Measurements from ENCODE around the gene CDH1.

DNA sequence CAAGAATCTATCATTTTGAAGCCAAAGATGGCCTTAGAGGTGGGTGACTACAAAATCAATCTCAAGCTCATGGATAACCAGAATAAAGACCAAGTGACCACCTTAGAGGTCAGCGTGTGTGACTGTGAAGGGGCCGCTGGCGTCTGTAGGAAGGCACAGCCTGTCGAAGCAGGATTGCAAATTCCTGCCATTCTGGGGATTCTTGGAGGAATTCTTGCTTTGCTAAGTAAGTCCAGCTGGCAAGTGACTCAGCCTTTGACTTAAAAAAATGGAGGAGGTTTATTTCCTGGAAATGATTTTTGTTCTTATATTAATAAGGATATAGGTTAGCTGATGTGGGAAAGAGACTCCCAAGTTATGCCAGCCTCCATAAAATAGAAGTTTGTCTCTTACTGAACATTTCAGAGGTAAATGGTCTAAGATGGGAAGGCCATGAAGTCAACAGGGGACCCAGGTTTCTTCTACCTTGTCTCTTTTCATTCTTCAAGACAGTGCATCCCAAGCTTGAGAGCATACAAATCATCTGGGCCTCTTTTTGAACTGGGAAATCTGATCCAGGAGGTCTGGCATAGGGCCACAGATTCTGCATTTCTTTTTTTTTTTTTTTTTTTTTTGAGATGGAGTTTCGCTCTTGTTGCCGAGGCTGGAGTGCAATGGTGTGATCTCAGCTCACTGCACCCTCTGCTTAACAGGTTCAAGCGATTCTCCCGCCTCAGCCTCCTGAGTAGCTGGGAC lies 86.5 kb downstream of the CDH1 start:
- TF ChIP-seq, protein P1, sequence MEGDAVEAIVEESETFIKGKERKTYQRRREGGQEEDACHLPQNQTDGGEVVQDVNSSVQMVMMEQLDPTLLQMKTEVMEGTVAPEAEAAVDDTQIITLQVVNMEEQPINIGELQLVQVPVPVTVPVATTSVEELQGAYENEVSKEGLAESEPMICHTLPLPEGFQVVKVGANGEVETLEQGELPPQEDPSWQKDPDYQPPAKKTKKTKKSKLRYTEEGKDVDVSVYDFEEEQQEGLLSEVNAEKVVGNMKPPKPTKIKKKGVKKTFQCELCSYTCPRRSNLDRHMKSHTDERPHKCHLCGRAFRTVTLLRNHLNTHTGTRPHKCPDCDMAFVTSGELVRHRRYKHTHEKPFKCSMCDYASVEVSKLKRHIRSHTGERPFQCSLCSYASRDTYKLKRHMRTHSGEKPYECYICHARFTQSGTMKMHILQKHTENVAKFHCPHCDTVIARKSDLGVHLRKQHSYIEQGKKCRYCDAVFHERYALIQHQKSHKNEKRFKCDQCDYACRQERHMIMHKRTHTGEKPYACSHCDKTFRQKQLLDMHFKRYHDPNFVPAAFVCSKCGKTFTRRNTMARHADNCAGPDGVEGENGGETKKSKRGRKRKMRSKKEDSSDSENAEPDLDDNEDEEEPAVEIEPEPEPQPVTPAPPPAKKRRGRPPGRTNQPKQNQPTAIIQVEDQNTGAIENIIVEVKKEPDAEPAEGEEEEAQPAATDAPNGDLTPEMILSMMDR (IDR thresholded peaks at IDR 0.05), result no peak
- no peak for TF ChIP-seq POLR2A (IDR thresholded peaks at IDR 0.05)
